ENCODE data around the gene NEAT1. TPM values are rescaled to one million over a fixed set of nuclear protein-coding genes. Genes with fewer than 3 reads are reported as not detected.
A peak's percentile ranks its signal among the peaks of the same experiment; 100 is the strongest.

Gene NEAT1
- total and polyA plus RNA-seq, 9 of the 15 experiments (the other 6 are each of a cell fraction or from before 2014, with no cell fraction given) = 20.1 to 389 (median 62.8) TPM

DNA sequence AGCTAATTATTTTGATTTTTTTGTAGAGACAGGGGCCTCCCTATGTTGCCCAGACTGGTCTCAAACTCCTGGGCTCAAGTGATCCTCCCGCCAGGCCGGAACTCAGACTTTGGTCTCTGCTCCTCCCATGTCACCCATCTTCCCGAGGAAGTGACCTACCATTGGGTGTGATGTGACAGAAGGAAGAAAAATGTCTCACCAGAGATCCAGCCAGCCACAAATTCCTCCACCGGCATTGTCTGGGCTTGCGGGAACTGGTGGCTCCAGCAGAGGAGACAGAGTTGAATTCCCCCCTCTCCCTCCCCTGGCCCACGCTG, 40.9 kb upstream of the NEAT1 start:
- BruUV-seq (replicated peaks) = no TSS peak
- FAIRE-seq (no peak), ATAC-seq (peak; percentile 20), DNase-seq (ENCODE audit: extremely low read depth in 1 of 4, low spot score in 3 of 4) (peak in 1 of 4 experiments; percentile 88)
- H3K9ac ChIP-seq (ENCODE audit: insufficient read depth in 1 of 2, low read depth in 2 of 2, low read length in 2 of 2) = peak overlapping the region; percentile 85 to 88
- no peaks in the 10 kb centered on the region for H3K27me3 ChIP-seq (ENCODE audit: control insufficient read depth in 2 of 2, insufficient read depth in 2 of 2, low read length in 2 of 2)
- H3K27ac ChIP-seq (ENCODE audit: extremely low read depth, low read depth, low read length) = peak overlapping the region; percentile 93
- H3K4me3 ChIP-seq = peak overlapping the region; percentile 37
- no peaks in the 10 kb centered on the region for H3K9me1 ChIP-seq (ENCODE audit: control insufficient read depth, insufficient read depth, low read length)
- no peaks in the 10 kb centered on the region for H3K36me3 ChIP-seq (ENCODE audit: control insufficient read depth, insufficient read depth, low read length)
- POLR2A ChIA-PET = interaction anchor here (0.6 to 16.2 kb wide), 13 partner anchors 8 to 231 kb away, joined by 3 to 253 read pairs (median 4); partner anchors contain the start of genes MALAT1 and NEAT1
- intact Hi-C loops (cut with micrococcal nuclease) (loop anchor here (1.0 to 2.0 kb wide), 3 partner anchors 35 to 129 kb away; no protein-coding TSS in a partner anchor), in situ Hi-C loops (cut with MboI) (no loop called here)
- peak overlapping the region; percentile 80 for H3K4me2 ChIP-seq (ENCODE audit: insufficient read depth, low read length)
- CTCF ChIA-PET (ENCODE audit: low intra/inter-chr PET ratio) = interaction anchor here (0.9 to 1.3 kb wide), 2 partner anchors 86 to 87 kb away, joined by 4 to 5 read pairs; no protein-coding TSS in a partner anchor
- peak overlapping the region; percentile 86 for H2AFZ ChIP-seq (ENCODE audit: low read depth, low read length)
- H3K4me1 ChIP-seq (replicated peaks in 1 of 2; ENCODE audit: control insufficient read depth in 2 of 2, insufficient read depth in 2 of 2, low read length in 2 of 2) = peaks cover 33 to 80% of the 10 kb centered on the region in 2 experiments
- peaks cover 3% of the 10 kb centered on the region for H3K79me2 ChIP-seq (ENCODE audit: control insufficient read depth, insufficient read depth, low read length)
- no peaks in the 10 kb centered on the region for H3K9me3 ChIP-seq (replicated peaks; ENCODE audit: control insufficient read depth, insufficient read depth, low read depth, low read length)
- WGBS (ENCODE audit: insufficient coverage, low coverage, missing lambda C conversion rate) = 6% methylated on average over 6 of the region's 6 CpGs
- H4K20me1 ChIP-seq (replicated peaks; ENCODE audit: control insufficient read depth, insufficient read depth, low read length) = no peaks in the 10 kb centered on the region
- TF ChIP-seq ZNF354B (CRISPR knock-in tag; IDR thresholded peaks at IDR 0.05) (no peak), KDM1A (IDR thresholded peaks at IDR 0.05) (0 out of 4 replicates have a peak, but pooled peaks of 1 of the 2 experiments have one; percentile 5), SMAD1 (IDR thresholded peaks at IDR 0.05; ENCODE audit: low read depth, low read length, partially characterized antibody) (no peak), ZNF76 (CRISPR knock-in tag; IDR thresholded peaks at IDR 0.05; ENCODE audit: borderline replicate concordance) (no peak), KDM5B (IDR thresholded peaks at IDR 0.05; ENCODE audit: insufficient replicate concordance, low read depth, low read length) (peak; percentile 44), POLR2A (conservative IDR thresholded peaks at IDR 0.05) (no peak), STAT5B (CRISPR knock-in tag; IDR thresholded peaks at IDR 0.05) (no peak), ZBTB17 (CRISPR knock-in tag; IDR thresholded peaks at IDR 0.05) (no peak), CBFA2T2 (conservative IDR thresholded peaks at IDR 0.05) (peak; percentile 44; the same call in 1 of the 2 replicates), ZNF175 (CRISPR knock-in tag; IDR thresholded peaks at IDR 0.05; ENCODE audit: low read depth) (no peak), ZNF384 (IDR thresholded peaks at IDR 0.05; ENCODE audit: low read depth, low read length) (no peak), KDM2B (CRISPR knock-in tag; IDR thresholded peaks at IDR 0.05) (no peak), GTF2E2 (tag; IDR thresholded peaks at IDR 0.05) (0 out of 2 replicates have a peak, but pooled peaks have one; percentile 10), FOXK2 (conservative IDR thresholded peaks at IDR 0.05 in 1 of 2, IDR thresholded peaks at IDR 0.05 in 1 of 2; ENCODE audit: low read depth in 2 of 2) (no peak), CTBP1 (IDR thresholded peaks at IDR 0.05; ENCODE audit: borderline replicate concordance) (no peak), RBM22 (IDR thresholded peaks at IDR 0.05; ENCODE audit: low read depth, low read length, poor library complexity, severe bottlenecking) (no peak)
- TF ChIP-seq, protein P1, sequence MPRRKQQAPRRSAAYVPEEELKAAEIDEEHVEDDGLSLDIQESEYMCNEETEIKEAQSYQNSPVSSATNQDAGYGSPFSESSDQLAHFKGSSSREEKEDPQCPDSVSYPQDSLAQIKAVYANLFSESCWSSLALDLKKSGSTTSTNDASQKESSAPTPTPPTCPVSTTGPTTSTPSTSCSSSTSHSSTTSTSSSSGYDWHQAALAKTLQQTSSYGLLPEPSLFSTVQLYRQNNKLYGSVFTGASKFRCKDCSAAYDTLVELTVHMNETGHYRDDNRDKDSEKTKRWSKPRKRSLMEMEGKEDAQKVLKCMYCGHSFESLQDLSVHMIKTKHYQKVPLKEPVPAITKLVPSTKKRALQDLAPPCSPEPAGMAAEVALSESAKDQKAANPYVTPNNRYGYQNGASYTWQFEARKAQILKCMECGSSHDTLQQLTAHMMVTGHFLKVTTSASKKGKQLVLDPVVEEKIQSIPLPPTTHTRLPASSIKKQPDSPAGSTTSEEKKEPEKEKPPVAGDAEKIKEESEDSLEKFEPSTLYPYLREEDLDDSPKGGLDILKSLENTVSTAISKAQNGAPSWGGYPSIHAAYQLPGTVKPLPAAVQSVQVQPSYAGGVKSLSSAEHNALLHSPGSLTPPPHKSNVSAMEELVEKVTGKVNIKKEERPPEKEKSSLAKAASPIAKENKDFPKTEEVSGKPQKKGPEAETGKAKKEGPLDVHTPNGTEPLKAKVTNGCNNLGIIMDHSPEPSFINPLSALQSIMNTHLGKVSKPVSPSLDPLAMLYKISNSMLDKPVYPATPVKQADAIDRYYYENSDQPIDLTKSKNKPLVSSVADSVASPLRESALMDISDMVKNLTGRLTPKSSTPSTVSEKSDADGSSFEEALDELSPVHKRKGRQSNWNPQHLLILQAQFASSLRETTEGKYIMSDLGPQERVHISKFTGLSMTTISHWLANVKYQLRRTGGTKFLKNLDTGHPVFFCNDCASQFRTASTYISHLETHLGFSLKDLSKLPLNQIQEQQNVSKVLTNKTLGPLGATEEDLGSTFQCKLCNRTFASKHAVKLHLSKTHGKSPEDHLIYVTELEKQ (CRISPR knock-in tag; IDR thresholded peaks at IDR 0.05) = no peak
- TF ChIP-seq, protein P2, sequence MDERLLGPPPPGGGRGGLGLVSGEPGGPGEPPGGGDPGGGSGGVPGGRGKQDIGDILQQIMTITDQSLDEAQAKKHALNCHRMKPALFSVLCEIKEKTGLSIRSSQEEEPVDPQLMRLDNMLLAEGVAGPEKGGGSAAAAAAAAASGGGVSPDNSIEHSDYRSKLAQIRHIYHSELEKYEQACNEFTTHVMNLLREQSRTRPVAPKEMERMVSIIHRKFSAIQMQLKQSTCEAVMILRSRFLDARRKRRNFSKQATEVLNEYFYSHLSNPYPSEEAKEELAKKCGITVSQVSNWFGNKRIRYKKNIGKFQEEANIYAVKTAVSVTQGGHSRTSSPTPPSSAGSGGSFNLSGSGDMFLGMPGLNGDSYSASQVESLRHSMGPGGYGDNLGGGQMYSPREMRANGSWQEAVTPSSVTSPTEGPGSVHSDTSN (CRISPR knock-in tag; IDR thresholded peaks at IDR 0.05; ENCODE audit: low read depth) = no peak
- TF ChIP-seq, protein P2 (tag; conservative IDR thresholded peaks at IDR 0.05; ENCODE audit: low read depth) = peak; percentile 50

Data from K562 (cell line).